ENCODE data around the gene CIROP. TPM values are rescaled to one million over a fixed set of nuclear protein-coding genes. Genes with fewer than 3 reads are reported as not detected.

Gene CIROP
- polyA plus RNA-seq, 1 experiment, result 0.07 TPM

- ChIA-PET POLR2A (no interaction called here), CTCF (interaction anchor here (5.6 kb wide), 1 partner anchor 34 kb away, joined by 35 read pairs; no protein-coding TSS in a partner anchor)
- Histone ChIP-seq H3K4me3 (ENCODE audit: low read depth, low read length) (no peak overlapping the region), H3K9me3 (ENCODE audit: control insufficient read depth, insufficient read depth, low read length) (no peaks in the 10 kb centered on the region), H3K27ac (ENCODE audit: low read depth, low read length) (no peak overlapping the region), H3K27me3 (ENCODE audit: control insufficient read depth, insufficient read depth, low read length) (no peaks in the 10 kb centered on the region)
- no peak for DNase-seq (ENCODE audit: low read depth, low spot score)
- no peak for TF ChIP-seq CTCF (IDR thresholded peaks at IDR 0.05; ENCODE audit: low read depth, low read length)
Observed at GRCh38 chr14:23101986-23102625, 2.7 kb downstream of the CIROP start.

- POLR2A ChIA-PET, result no interaction called here
- Histone ChIP-seq H3K27me3 (ENCODE audit: control insufficient read depth, insufficient read depth, low read length) (no peaks in the 10 kb centered on the region), H3K27ac (ENCODE audit: low read depth, low read length) (no peak overlapping the region), H3K9me3 (ENCODE audit: control insufficient read depth, insufficient read depth, low read length) (no peaks in the 10 kb centered on the region), H3K4me3 (ENCODE audit: low read depth, low read length) (no peak overlapping the region)
- TF ChIP-seq CTCF (IDR thresholded peaks at IDR 0.05; ENCODE audit: low read depth, low read length), result no peak
- CTCF ChIA-PET, result interaction anchor here (0.6 to 5.6 kb wide), 2 partner anchors 25 to 33 kb away, joined by 4 to 35 read pairs; no protein-coding TSS in a partner anchor
- no peak for DNase-seq (ENCODE audit: low read depth, low spot score)
Observed at GRCh38 chr14:23101213-23101970, 3.4 kb downstream of the CIROP start.

GRCh38 chr14:23099212-23099861, 5.5 kb downstream of the CIROP start:
- POLR2A ChIA-PET, result interaction anchor here (0.7 kb wide), 1 partner anchor 20 kb away, joined by 10 read pairs; no protein-coding TSS in a partner anchor
- TF ChIP-seq CTCF (IDR thresholded peaks at IDR 0.05; ENCODE audit: low read depth, low read length), result no peak
- H3K9me3 ChIP-seq (ENCODE audit: control insufficient read depth, insufficient read depth, low read length), result no peaks in the 10 kb centered on the region
- CTCF ChIA-PET, result interaction anchor here (1.2 to 5.6 kb wide), 4 partner anchors 9 to 113 kb away, joined by 4 to 35 read pairs (median 5); no protein-coding TSS in a partner anchor
- H3K4me3 ChIP-seq (ENCODE audit: low read depth, low read length), result no peak overlapping the region
- no peaks in the 10 kb centered on the region for H3K27me3 ChIP-seq (ENCODE audit: control insufficient read depth, insufficient read depth, low read length)
- no peak overlapping the region for H3K27ac ChIP-seq (ENCODE audit: low read depth, low read length)
- no peak for DNase-seq (ENCODE audit: low read depth, low spot score)

- ChIA-PET POLR2A (interaction anchor here (0.6 kb wide), 1 partner anchor 557 kb away, joined by 3 read pairs; no protein-coding TSS in a partner anchor), CTCF (interaction anchor here (0.8 to 5.3 kb wide), 7 partner anchors 11 to 111 kb away, joined by 3 to 74 read pairs (median 6); no protein-coding TSS in a partner anchor)
- Histone ChIP-seq H3K9me3 (ENCODE audit: control insufficient read depth, insufficient read depth, low read length) (no peaks in the 10 kb centered on the region), H3K27ac (ENCODE audit: low read depth, low read length) (no peak overlapping the region), H3K4me3 (ENCODE audit: low read depth, low read length) (no peak overlapping the region; the same call in 1 of the 2 replicates), H3K27me3 (ENCODE audit: control insufficient read depth, insufficient read depth, low read length) (no peaks in the 10 kb centered on the region)
- no peak for TF ChIP-seq CTCF (IDR thresholded peaks at IDR 0.05; ENCODE audit: low read depth, low read length)
- DNase-seq (ENCODE audit: low read depth, low spot score), result no peak
Observed at GRCh38 chr14:23097786-23098185, 7.0 kb downstream of the CIROP start.

Measured in AG04450 (cell line).